H1 (cell line): ENCODE measurements around the gene ASPHD2.

ENCODE experiments used
- ATF2 ChIP-seq: IDR thresholded peaks from 2 replicates; pipeline ENCODE4 v1.6.1; 2012; ENCODE audit warnings: low read length, inconsistent platforms
- BRCA1 ChIP-seq: IDR thresholded peaks from 2 replicates; pipeline ENCODE4 v1.6.1; 2012; ENCODE audit warnings: low read depth, low read length, improper control_type of control experiment
- CBX8 ChIP-seq: fragments of 300-800, 300-1000 bp; sonication (generic); IDR thresholded peaks from 2 replicates; pipeline ENCODE4 v1.7.1; 2016; ENCODE audit warnings: low read depth, low read length, borderline replicate concordance
- CEBPB ChIP-seq: IDR thresholded peaks from 2 replicates; pipeline ENCODE4 v1.6.1; 2012; ENCODE audit warnings: low read depth, low read length
- CHD7 ChIP-seq: fragments of 300-600 bp; sonication (generic); IDR thresholded peaks from 2 replicates; pipeline ENCODE4 v1.7.1; 2012; ENCODE audit warnings: low read length, moderate library complexity, mild to moderate bottlenecking, inconsistent platforms; ENCODE audit not compliant: insufficient replicate concordance
- CTCF ChIP-seq, 3 experiments: IDR thresholded peaks; 1 replicate in 2 of 3; 2 replicates in 1 of 3; pipeline versions ENCODE4 v1.5.1 to v1.6.1; 2011; ENCODE audit warnings: low read length in 3 of 3, mild to moderate bottlenecking in 3 of 3, inconsistent platforms in 2 of 3, low read depth in 1 of 3, moderate library complexity in 1 of 3; ENCODE audit not compliant: insufficient read depth in 1 of 3; ENCODE audit errors: control extremely low read depth in 1 of 3
- EP300 ChIP-seq, 2 experiments: IDR thresholded peaks; 1 replicate in 1 of 2; 2 replicates in 1 of 2; pipeline ENCODE4 v1.6.1; 2011 to 2012; ENCODE audit warnings: low read depth in 2 of 2, low read length in 2 of 2, mild to moderate bottlenecking in 2 of 2, borderline replicate concordance in 1 of 2, inconsistent platforms in 1 of 2, moderate library complexity in 1 of 2
- HDAC2 ChIP-seq, 2 experiments: fragments of 300-600 bp in 1 of 2; sonication (generic) in 1 of 2; IDR thresholded peaks; 2 replicates each; pipeline ENCODE4 v1.6.1; 2011 to 2012; ENCODE audit warnings: low read depth in 2 of 2, low read length in 2 of 2, mild to moderate bottlenecking in 2 of 2, moderate library complexity in 2 of 2, borderline replicate concordance in 1 of 2, inconsistent platforms in 1 of 2
- KDM4A ChIP-seq: IDR thresholded peaks from one replicate; pipeline ENCODE4 v1.7.1; 2012; ENCODE audit warnings: low read depth, mild to moderate bottlenecking, moderate library complexity, low read length, inconsistent platforms; ENCODE audit not compliant: severe bottlenecking
- KDM5A ChIP-seq: fragments of 200-600 bp; IDR thresholded peaks from 2 replicates; pipeline ENCODE4 v1.7.1; 2012; ENCODE audit warnings: mild to moderate bottlenecking, low read length, inconsistent platforms, mixed read lengths
- RAD21 ChIP-seq, 2 experiments: IDR thresholded peaks in 1 of 2; conservative IDR thresholded peaks in 1 of 2; 2 replicates each; pipeline ENCODE4 v1.6.1; 2011; ENCODE audit warnings: low read depth in 2 of 2, low read length in 2 of 2, improper control_type of control experiment in 1 of 2, inconsistent platforms in 1 of 2, mild to moderate bottlenecking in 1 of 2, moderate library complexity in 1 of 2
- RXRA ChIP-seq: IDR thresholded peaks from 2 replicates; pipeline ENCODE4 v1.6.1; 2011; ENCODE audit warnings: low read depth, mild to moderate bottlenecking, low read length, moderate library complexity; ENCODE audit not compliant: insufficient read depth
- TAF1 ChIP-seq: IDR thresholded peaks from 2 replicates; pipeline ENCODE4 v1.6.1; 2011; ENCODE audit warnings: mild to moderate bottlenecking, low read depth, low read length
- ZNF274 ChIP-seq: IDR thresholded peaks from 2 replicates; pipeline ENCODE4 v1.7.0; 2012; ENCODE audit warnings: low read length, borderline replicate concordance; ENCODE audit errors: extremely low read depth

- TF ChIP-seq CEBPB = no peak
- no peak for TF ChIP-seq HDAC2 (IDR thresholded peaks at IDR 0.05; ENCODE audit: borderline replicate concordance in 1 of 2, low read depth in 2 of 2, low read length in 2 of 2)
- TF ChIP-seq BRCA1 = no peak
- TF ChIP-seq KDM5A = no peak
- TF ChIP-seq CBX8 = no peak
- TF ChIP-seq TAF1 = no peak
- TF ChIP-seq KDM4A = no peak
- TF ChIP-seq RAD21 (IDR thresholded peaks at IDR 0.05 in 1 of 2, conservative IDR thresholded peaks at IDR 0.05 in 1 of 2; ENCODE audit: low read depth in 2 of 2, low read length in 2 of 2) = no peak
- no peak for TF ChIP-seq CTCF (IDR thresholded peaks at IDR 0.05; ENCODE audit: control extremely low read depth in 1 of 3, insufficient read depth in 1 of 3, low read depth in 1 of 3, low read length in 3 of 3)
- TF ChIP-seq EP300 (IDR thresholded peaks at IDR 0.05; ENCODE audit: borderline replicate concordance in 1 of 2, low read depth in 2 of 2, low read length in 2 of 2) = no peak
- TF ChIP-seq ZNF274 = no peak
- no peak for TF ChIP-seq RXRA
- TF ChIP-seq ATF2 = no peak
- TF ChIP-seq CHD7 = no peak
These were observed 65.4 kb downstream of the ASPHD2 start for GRCh38 chr22:26494506-26494905.
